H1 (cell line): ENCODE data around the gene TBC1D17. TPM values are rescaled to one million over a fixed set of nuclear protein-coding genes. Genes with fewer than 3 reads are reported as not detected.
A peak's percentile ranks its signal among the peaks of the same experiment; 100 is the strongest.

Experiments used
- CTCF ChIA-PET: fragments of 300-600 bp; sonication (Branson Sonifier 250); formaldehyde crosslinking; loops from one replicate; lab custom pipeline; 2021; ENCODE audit not compliant: partially characterized antibody; lab: Charles Lee
- POLR2A ChIA-PET: fragments of 300-600 bp; sonication (Branson Sonifier 250); formaldehyde crosslinking; loops from one replicate; lab custom pipeline; 2021; ENCODE audit warnings: inconsistent platforms; ENCODE audit not compliant: partially characterized antibody; lab: Charles Lee
- DNase-seq, 2 experiments: peaks; one replicate each; pipeline versions ENCODE4 v3.0.0 to v3.0.0-alpha.2; 2010 to 2022; ENCODE audit warnings: low spot score in 2 of 2, low read depth in 1 of 2, mixed read lengths in 1 of 2
- FAIRE-seq: peaks from 2 replicates; lab custom pipeline; 2011; peaks lifted over from hg19 to GRCh38; lab: Jason Lieb, UNC
- H2AFZ ChIP-seq: 2 replicates; pipeline ENCODE4 v1.8.1; 2012; ENCODE audit warnings: low read length, inconsistent platforms
- H2AK5ac ChIP-seq: 2 replicates; pipeline ENCODE4 v1.6.1; 2013; ENCODE audit warnings: low read depth, low read length
- H2BK120ac ChIP-seq: replicated peaks from 2 replicates; pipeline ENCODE3; 2013; ENCODE audit warnings: low read depth, low read length, inconsistent platforms
- H2BK12ac ChIP-seq: 2 replicates; pipeline ENCODE4 v1.6.1; 2013; ENCODE audit warnings: low read depth, low read length
- H2BK15ac ChIP-seq: 2 replicates; pipeline ENCODE4 v1.6.1; 2013; ENCODE audit warnings: low read length
- H2BK20ac ChIP-seq: 2 replicates; pipeline ENCODE4 v1.6.1; 2013; ENCODE audit warnings: low read length
- H2BK5ac ChIP-seq: 2 replicates; pipeline ENCODE4 v1.6.1; 2013; ENCODE audit warnings: low read depth, low read length
- H3K14ac ChIP-seq: 2 replicates; pipeline ENCODE4 v1.6.1; 2013; ENCODE audit warnings: inconsistent platforms; ENCODE audit not compliant: insufficient read length
- H3K18ac ChIP-seq: 2 replicates; pipeline ENCODE4 v1.6.1; 2013; ENCODE audit warnings: low read length; ENCODE audit errors: extremely low read depth
- H3K23ac ChIP-seq: 2 replicates; pipeline ENCODE4 v1.6.1; 2013; ENCODE audit warnings: inconsistent platforms; ENCODE audit not compliant: insufficient read length
- H3K23me2 ChIP-seq: 2 replicates; pipeline ENCODE4 v1.6.1; 2013; ENCODE audit warnings: low read depth, low read length
- H3K27ac ChIP-seq: 2 replicates; pipeline ENCODE4 v1.6.1; 2011; ENCODE audit warnings: low read depth, low read length, inconsistent platforms
- H3K27me3 ChIP-seq, 4 experiments: replicated peaks in 1 of 4; 1 replicate in 1 of 4; 2 replicates in 3 of 4; pipeline versions ENCODE4 v1.6.1 to v1.8.1; 2011 to 2013; ENCODE audit warnings: low read length in 3 of 4, mild to moderate bottlenecking in 3 of 4, inconsistent platforms in 2 of 4, mixed read lengths in 2 of 4, moderate library complexity in 1 of 4; ENCODE audit not compliant: control insufficient read depth in 3 of 4, insufficient read depth in 3 of 4; ENCODE audit errors: extremely low read depth in 1 of 4
- H3K36me3 ChIP-seq, 4 experiments: 2 replicates each; pipeline versions ENCODE4 v1.6.1 to v1.8.1; 2011 to 2013; ENCODE audit warnings: mild to moderate bottlenecking in 4 of 4, low read length in 3 of 4, moderate library complexity in 2 of 4, control low read depth in 1 of 4, inconsistent platforms in 1 of 4; ENCODE audit not compliant: insufficient read depth in 4 of 4, control insufficient read depth in 2 of 4
- H3K4ac ChIP-seq: replicated peaks from 2 replicates; pipeline ENCODE3; 2013; ENCODE audit warnings: low read length, low read depth, mixed read lengths, inconsistent platforms; ENCODE audit not compliant: insufficient read length
- H3K4me1 ChIP-seq, 4 experiments: replicated peaks in 1 of 4; 1 replicate in 1 of 4; 2 replicates in 3 of 4; pipeline versions ENCODE4 v1.6.1 to v1.8.1; 2011 to 2013; ENCODE audit warnings: low read length in 3 of 4, inconsistent platforms in 2 of 4, mixed read lengths in 1 of 4; ENCODE audit not compliant: insufficient read depth in 4 of 4, control insufficient read depth in 3 of 4
- H3K4me2 ChIP-seq, 2 experiments: 2 replicates each; pipeline versions ENCODE4 v1.6.1 to v1.8.1; 2011 to 2013; ENCODE audit warnings: low read depth in 2 of 2, low read length in 2 of 2, control low read depth in 1 of 2, inconsistent platforms in 1 of 2, mild to moderate bottlenecking in 1 of 2; ENCODE audit not compliant: insufficient read depth in 1 of 2
- H3K4me3 ChIP-seq, 4 experiments: fragments of 200-600, 300-600 bp in 1 of 4; sonication (generic), shearing (Covaris generic), sonication (Bioruptor Twin) in 1 of 4; 2 replicates each; pipeline versions ENCODE4 v1.5.1 to v1.8.1; 2011 to 2016; ENCODE audit warnings: low read length in 4 of 4, low read depth in 3 of 4, control low read depth in 2 of 4, inconsistent platforms in 2 of 4, mild to moderate bottlenecking in 2 of 4, mixed read lengths in 1 of 4, moderate library complexity in 1 of 4; ENCODE audit not compliant: insufficient read depth in 2 of 4; ENCODE audit errors: extremely low read depth in 1 of 4
- H3K56ac ChIP-seq: replicated peaks from 2 replicates; pipeline ENCODE3; 2013; ENCODE audit warnings: low read depth, mild to moderate bottlenecking, mixed read lengths, low read length, inconsistent platforms; ENCODE audit not compliant: insufficient read length
- H3K79me1 ChIP-seq: 2 replicates; pipeline ENCODE4 v1.6.1; 2013; ENCODE audit warnings: low read depth, low read length, control low read depth
- H3K79me2 ChIP-seq, 2 experiments: 2 replicates each; pipeline versions ENCODE4 v1.6.1 to v1.8.1; 2012 to 2013; ENCODE audit warnings: low read length in 2 of 2, mild to moderate bottlenecking in 2 of 2, inconsistent platforms in 1 of 2; ENCODE audit not compliant: insufficient read depth in 2 of 2, control insufficient read depth in 1 of 2
- H3K9ac ChIP-seq, 4 experiments: replicated peaks in 1 of 4; 1 replicate in 1 of 4; 2 replicates in 3 of 4; pipeline versions ENCODE4 v1.6.1 to v1.8.1; 2011 to 2013; ENCODE audit warnings: low read depth in 3 of 4, low read length in 3 of 4, control low read depth in 2 of 4, mild to moderate bottlenecking in 2 of 4, moderate library complexity in 2 of 4, inconsistent platforms in 1 of 4; ENCODE audit errors: extremely low read depth in 1 of 4
- H3K9me3 ChIP-seq, 2 experiments: 2 replicates each; pipeline versions ENCODE4 v1.6.1 to v1.8.1; 2012 to 2013; ENCODE audit warnings: mild to moderate bottlenecking in 2 of 2, moderate library complexity in 2 of 2, control low read depth in 1 of 2, inconsistent platforms in 1 of 2, low read depth in 1 of 2, low read length in 1 of 2, mixed read lengths in 1 of 2; ENCODE audit not compliant: insufficient read depth in 2 of 2
- H4K20me1 ChIP-seq, 2 experiments: replicated peaks in 1 of 2; 2 replicates each; pipeline versions ENCODE3 to v1.8.1; 2011 to 2013; ENCODE audit warnings: inconsistent platforms in 2 of 2, low read length in 2 of 2, mild to moderate bottlenecking in 1 of 2; ENCODE audit not compliant: insufficient read depth in 2 of 2, control insufficient read depth in 1 of 2
- H4K5ac ChIP-seq: 2 replicates; pipeline ENCODE4 v1.6.1; 2013; ENCODE audit warnings: low read length, low read depth, mixed read lengths, inconsistent platforms; ENCODE audit not compliant: insufficient read length
- H4K8ac ChIP-seq: 2 replicates; pipeline ENCODE4 v1.8.0; 2013; ENCODE audit warnings: mild to moderate bottlenecking, moderate library complexity, low read length, inconsistent platforms; ENCODE audit not compliant: insufficient read depth; ENCODE audit errors: extremely low read depth
- H4K91ac ChIP-seq: replicated peaks from 2 replicates; pipeline ENCODE3; 2013; ENCODE audit warnings: low read length, mixed read lengths, inconsistent platforms; ENCODE audit not compliant: insufficient read length
- ASH2L ChIP-seq: fragments of 200-600, 300-600 bp; sonication (generic); IDR thresholded peaks from one replicate; pipeline ENCODE4 v1.7.1; 2017; ENCODE audit warnings: low read length
- CREB1 ChIP-seq: IDR thresholded peaks from 2 replicates; pipeline ENCODE4 v1.6.1; 2012; ENCODE audit warnings: inconsistent platforms
- EGR1 ChIP-seq: IDR thresholded peaks from 2 replicates; pipeline ENCODE4 v1.6.1; 2011; ENCODE audit warnings: low read depth, low read length, borderline replicate concordance
- JUND ChIP-seq: IDR thresholded peaks from 2 replicates; pipeline ENCODE4 v1.6.1; 2011; ENCODE audit warnings: mild to moderate bottlenecking, improper control_type of control experiment, low read length
- KDM4A ChIP-seq: IDR thresholded peaks from one replicate; pipeline ENCODE4 v1.7.1; 2012; ENCODE audit warnings: low read depth, mild to moderate bottlenecking, moderate library complexity, low read length, inconsistent platforms; ENCODE audit not compliant: severe bottlenecking
- PHF8 ChIP-seq: fragments of 200-600 bp; sonication (generic); conservative IDR thresholded peaks from 2 replicates; pipeline ENCODE4 v1.7.1; 2012; ENCODE audit warnings: low read depth, mild to moderate bottlenecking, inconsistent platforms, low read length, moderate library complexity
- POLR2AphosphoS5 ChIP-seq: IDR thresholded peaks from 2 replicates; pipeline ENCODE4 v1.6.1; 2011; ENCODE audit warnings: low read depth, low read length
- SIN3A ChIP-seq, 2 experiments: IDR thresholded peaks in 1 of 2; conservative IDR thresholded peaks in 1 of 2; 2 replicates each; pipeline ENCODE4 v1.6.1; 2011 to 2012; ENCODE audit warnings: low read length in 2 of 2, improper control_type of control experiment in 1 of 2, low read depth in 1 of 2, mild to moderate bottlenecking in 1 of 2
- SRF ChIP-seq: IDR thresholded peaks from 2 replicates; pipeline ENCODE4 v1.6.1; 2011; ENCODE audit warnings: mild to moderate bottlenecking, low read depth, low read length, moderate library complexity
- TBP ChIP-seq: IDR thresholded peaks from 2 replicates; pipeline ENCODE4 v1.6.1; 2011; ENCODE audit warnings: low read depth, low read length, improper control_type of control experiment
- WGBS, 2 experiments: shearing (Covaris generic) in 1 of 2; methylation state at CpG; one replicate each; pipeline versions ENCODE4 v1.1.6 to v1.1.7; 2013 to 2015; ENCODE audit warnings: low lambda C conversion rate in 2 of 2, mixed read lengths in 2 of 2, inconsistent platforms in 1 of 2, low coverage in 1 of 2, missing lambda C conversion rate in 1 of 2; ENCODE audit not compliant: insufficient replicate concordance in 2 of 2, insufficient coverage in 1 of 2, insufficient read length in 1 of 2; ENCODE audit errors: extremely low coverage in 1 of 2, missing lambda C conversion rate in 1 of 2; 5-methylcytosine and 5-hydroxymethylcytosine counted together
- polyA plus RNA-seq, 7 experiments: library from polyadenylated mRNA; depleted of rRNA in 3 of 7; stranded (reverse) in 5 of 7; unstranded in 2 of 7; fragments of >200 nt in 5 of 7; fragments of 200-250 nt in 2 of 7; gene quantifications; 1 replicate in 5 of 7; 2 replicates in 1 of 7; 4 replicates in 1 of 7; pipeline versions ENCODE4 v1.2.1 to v1.2.3, GENCODE V29; 2011 to 2013; ENCODE audit warnings: missing spikeins in 2 of 7, mixed read lengths in 2 of 7
- total RNA-seq: library from RNA; stranded (reverse); fragmentation: NEBNext Ultra II Directional; extraction: Animal tissue kit (Norgen Biotek cat#: 25700); gene quantifications from 2 replicates; pipeline ENCODE4 v1.2.1, GENCODE V29; 2021
- TF ChIP-seq, protein P1 (sequence below): IDR thresholded peaks from 2 replicates; pipeline ENCODE4 v1.6.1; 2012; ENCODE audit warnings: inconsistent platforms

The TBC1D17 gene
- total and polyA plus RNA-seq, 2 of the 8 experiments (the other 6 are each of a cell fraction or from before 2014, with no cell fraction given) = 30.3 to 44.9 TPM

DNA sequence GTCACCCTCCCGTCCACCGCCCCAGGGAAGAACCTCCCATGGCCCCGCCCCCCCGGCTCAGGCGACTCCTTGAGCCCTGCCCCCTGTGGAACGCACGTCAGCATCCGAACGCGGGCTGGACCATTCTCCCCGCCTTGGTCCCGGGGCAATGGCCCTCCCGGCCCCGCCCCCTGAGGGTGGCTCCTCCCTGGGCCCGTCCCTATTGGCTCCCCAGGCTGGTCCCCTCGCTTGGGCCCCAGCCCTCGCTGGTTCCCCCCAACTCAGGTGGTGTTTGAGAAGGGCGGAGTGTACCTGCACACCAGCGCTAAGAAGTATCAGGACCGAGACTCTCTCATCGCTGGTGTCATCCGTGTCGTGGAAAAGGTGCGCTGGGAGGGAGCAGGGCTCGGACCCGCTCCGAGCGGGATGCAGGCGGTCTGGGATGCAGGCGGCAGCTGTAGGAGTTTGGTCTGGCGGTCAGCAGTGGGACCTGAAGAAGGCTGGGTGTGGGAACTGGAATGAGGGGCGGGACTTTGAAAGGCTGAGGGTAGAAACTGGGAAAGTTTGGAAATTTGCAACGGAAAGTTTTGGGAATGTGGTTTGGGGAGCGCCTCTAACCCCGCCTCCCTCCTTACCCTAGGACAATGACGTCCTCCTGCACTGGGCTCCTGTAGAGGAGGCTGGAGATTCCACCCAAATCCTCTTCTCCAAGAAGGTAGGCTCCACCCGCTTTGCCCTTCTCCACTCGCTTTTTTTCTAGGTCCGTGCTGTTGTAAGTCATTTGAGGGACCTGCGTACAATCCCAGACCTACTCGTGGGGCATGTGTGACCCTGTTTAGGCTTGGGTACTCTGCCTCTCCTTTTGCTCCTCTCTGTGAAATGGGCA, 609 bp downstream of the TBC1D17 start:
- H3K79me2 ChIP-seq = peaks cover 0 to 30% of the 10 kb centered on the region in 2 experiments; a peak in 2 of 4 replicates
- no peaks in the 10 kb centered on the region for H3K27me3 ChIP-seq
- no peak overlapping the region for H2BK120ac ChIP-seq
- H2BK5ac ChIP-seq = peak overlapping the region; percentile 99
- no peak overlapping the region for H3K14ac ChIP-seq
- DNase-seq (peak; percentile 94 to 98), FAIRE-seq (no peak)
- peak overlapping the region; percentile 80 to 98 (median 96) for H3K9ac ChIP-seq
- H3K9me3 ChIP-seq = no peaks in the 10 kb centered on the region
- peak overlapping the region; percentile 17 for H3K4ac ChIP-seq
- H4K91ac ChIP-seq = peak overlapping the region; percentile 85
- H2AK5ac ChIP-seq = peak overlapping the region; percentile 75; the same call in 1 of the 2 replicates
- H3K56ac ChIP-seq = peak overlapping the region; percentile 92
- H3K23ac ChIP-seq = no peak overlapping the region
- H2BK12ac ChIP-seq = peak overlapping the region; percentile 96
- H4K8ac ChIP-seq = peak overlapping the region; percentile 98
- 0 out of 2 replicates have a peak overlapping the region, but pooled peaks have one; percentile 61 for H2BK20ac ChIP-seq
- peak overlapping the region; percentile 99; the same call in 1 of the 2 replicates for H3K18ac ChIP-seq
- peak overlapping the region; percentile 99 for H3K27ac ChIP-seq
- 0 out of 2 replicates have a peak overlapping the region, but pooled peaks have one; percentile 65 for H2BK15ac ChIP-seq
- H3K36me3 ChIP-seq = peaks cover 14 to 38% (median 31%) of the 10 kb centered on the region in 4 experiments
- H4K5ac ChIP-seq = peak overlapping the region; percentile 86
- peak overlapping the region; percentile 70 to 95 (median 91) for H3K4me3 ChIP-seq
- WGBS, 2 experiments = 4% methylated on average over 34 of the region's 41 CpGs; no CpG with 5 or more reads in 1 of the 2 experiments
- peaks cover 16% of the 10 kb centered on the region for H3K79me1 ChIP-seq
- H3K23me2 ChIP-seq = peaks cover 16% of the 10 kb centered on the region
- H4K20me1 ChIP-seq = peaks cover 10 to 12% of the 10 kb centered on the region in 2 experiments
- POLR2A ChIA-PET = interaction anchor here (1.0 to 6.2 kb wide), 11 partner anchors 11 to 202 kb away, joined by 3 to 76 read pairs (median 6); partner anchors contain the start of genes ATF5, MED25, NUP62 and PNKP
- H3K4me1 ChIP-seq = peaks cover 0 to 13% (median 7%) of the 10 kb centered on the region in 4 experiments; a peak in 6 of 7 replicates
- H3K4me2 ChIP-seq = peak overlapping the region; percentile 90 to 92
- H2AFZ ChIP-seq = peak overlapping the region; percentile 83; the same call in 1 of the 2 replicates
- CTCF ChIA-PET = no interaction called here
- TF ChIP-seq ASH2L (peak; percentile 30), EGR1 (no peak), SIN3A (conservative IDR thresholded peaks at IDR 0.05 in 1 of 2, IDR thresholded peaks at IDR 0.05 in 1 of 2; ENCODE audit: low read depth in 1 of 2, low read length in 2 of 2) (peak; percentile 31 to 68; a peak in 1 of 4 replicates), KDM4A (peak; percentile 66), PHF8 (no peak), TBP (no peak), SRF (no peak), JUND (no peak), CREB1 (no peak; the same call in 1 of the 2 replicates), POLR2AphosphoS5 (0 out of 2 replicates have a peak, but pooled peaks have one; percentile 16)
- TF ChIP-seq, protein P1, sequence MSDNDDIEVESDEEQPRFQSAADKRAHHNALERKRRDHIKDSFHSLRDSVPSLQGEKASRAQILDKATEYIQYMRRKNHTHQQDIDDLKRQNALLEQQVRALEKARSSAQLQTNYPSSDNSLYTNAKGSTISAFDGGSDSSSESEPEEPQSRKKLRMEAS = 0 out of 2 replicates have a peak, but pooled peaks have one; percentile 21
